ENCODE data around the gene TOR3A. TPM values are rescaled to one million over a fixed set of nuclear protein-coding genes. Genes with fewer than 3 reads are reported as not detected.
"Not testable (repeated sequence)": the region's sequence is repeated elsewhere in the genome, so short reads cannot be mapped to it uniquely, and the experiment has no call there.

The TOR3A gene
- total RNA-seq, 1 experiment from 2014 or later = 27.0 TPM

DNA sequence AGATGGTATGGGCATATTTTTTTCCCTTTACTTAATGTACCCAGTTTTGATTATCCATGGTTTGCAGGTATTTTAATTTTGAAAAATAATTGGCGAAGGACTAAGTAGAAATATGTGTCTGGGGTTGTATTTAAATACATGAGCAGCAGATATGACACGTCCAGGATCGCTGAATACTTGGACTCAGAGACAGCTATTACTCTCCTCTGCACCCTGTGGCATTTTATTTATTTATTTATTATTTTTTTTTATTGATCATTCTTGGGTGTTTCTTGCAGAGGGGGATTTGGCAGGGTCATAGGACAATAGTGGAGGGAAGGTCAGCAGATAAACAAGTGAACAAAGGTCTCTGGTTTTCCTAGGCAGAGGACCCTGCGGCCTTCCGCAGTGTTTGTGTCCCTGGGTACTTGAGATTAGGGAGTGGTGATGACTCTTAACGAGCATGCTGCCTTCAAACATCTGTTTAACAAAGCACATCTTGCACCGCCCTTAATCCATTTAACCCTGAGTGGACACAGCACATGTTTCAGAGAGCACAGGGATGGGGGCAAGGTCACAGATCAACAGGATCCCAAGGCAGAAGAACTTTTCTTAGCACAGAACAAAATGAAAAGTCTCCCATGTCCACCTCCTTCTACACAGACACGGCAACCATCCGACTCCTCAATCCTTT, 42.2 kb upstream of the TOR3A start:
- H3K4me3 ChIP-seq (replicated peaks in 1 of 2; ENCODE audit: low read depth in 1 of 2, low read length in 2 of 2); DNase-seq (ENCODE audit: low read depth, low spot score); H3K9ac ChIP-seq (ENCODE audit: low read length); CTCF ChIA-PET; H3K36me3 ChIP-seq (ENCODE audit: control insufficient read depth in 1 of 2, insufficient read depth in 2 of 2, low read length in 2 of 2); H2AFZ ChIP-seq (ENCODE audit: low read depth, low read length, poor library complexity, severe bottlenecking); H3K9me3 ChIP-seq (ENCODE audit: control insufficient read depth in 1 of 2, insufficient read depth in 1 of 2, low read depth in 1 of 2, low read length in 2 of 2); RAD21 ChIA-PET (ENCODE audit: low non-redundant PET in 1 of 2, low total read pairs in 2 of 2, uncharacterized antibody in 2 of 2, unreplicated experiment in 2 of 2); H4K20me1 ChIP-seq (ENCODE audit: insufficient read depth); H3K9me2 ChIP-seq (ENCODE audit: insufficient read depth); BruUV-seq (replicated peaks); ATAC-seq; H3K27ac ChIP-seq (ENCODE audit: low read depth, low read length); intact Hi-C loops (cut with micrococcal nuclease); H3K4me2 ChIP-seq (ENCODE audit: low read length); POLR2A ChIA-PET; H3K27me3 ChIP-seq (ENCODE audit: insufficient read depth, low read length): not testable (repeated sequence)
- peaks cover 0 to 18% of the 10 kb centered on the region in 2 experiments; a peak in 2 of 4 replicates for H3K4me1 ChIP-seq (ENCODE audit: control insufficient read depth in 1 of 2, insufficient read depth in 2 of 2, low read length in 2 of 2)
- H3K79me2 ChIP-seq (ENCODE audit: insufficient read depth, low read length) = peaks cover 48% of the 10 kb centered on the region

GRCh38 chr1:179040175-179040551, 41.7 kb upstream of the TOR3A start:
- intact Hi-C loops (cut with micrococcal nuclease); H4K20me1 ChIP-seq (ENCODE audit: insufficient read depth): not testable (repeated sequence)

DNA sequence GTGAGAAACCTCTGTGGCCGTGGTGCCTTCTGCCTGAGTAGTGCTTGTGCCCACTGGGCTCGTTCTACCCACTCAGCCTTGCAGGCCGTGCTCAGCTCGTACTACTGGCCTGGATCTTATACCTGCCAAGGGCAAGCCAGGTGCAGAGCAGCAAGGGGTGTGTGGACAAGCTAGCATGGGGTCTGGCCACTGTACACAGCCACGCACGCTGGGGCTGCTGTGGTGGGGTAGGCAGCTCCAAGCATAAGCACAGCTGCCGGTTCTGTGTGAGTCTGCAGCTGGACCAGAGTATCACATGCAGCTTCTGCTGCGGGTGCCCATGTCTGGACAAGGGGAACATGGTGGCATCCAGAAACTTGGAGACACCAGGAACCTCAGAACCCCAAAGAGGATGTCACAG, 39.8 kb upstream of the TOR3A start:
- no peak overlapping the region for H3K4me3 ChIP-seq (replicated peaks in 1 of 2; ENCODE audit: low read depth in 1 of 2, low read length in 2 of 2)
- H2AFZ ChIP-seq (ENCODE audit: low read depth, low read length, poor library complexity, severe bottlenecking) = no peak overlapping the region
- peaks cover 0 to 10% of the 10 kb centered on the region in 2 experiments; a peak in 2 of 4 replicates for H3K4me1 ChIP-seq (ENCODE audit: control insufficient read depth in 1 of 2, insufficient read depth in 2 of 2, low read length in 2 of 2)
- H3K27ac ChIP-seq (ENCODE audit: low read depth, low read length) = no peak overlapping the region
- no peaks in the 10 kb centered on the region for H3K36me3 ChIP-seq (ENCODE audit: control insufficient read depth in 1 of 2, insufficient read depth in 2 of 2, low read length in 2 of 2)
- CTCF ChIA-PET = no interaction called here
- no peak for ATAC-seq
- no TSS peak for BruUV-seq (replicated peaks)
- H3K9ac ChIP-seq (ENCODE audit: low read length) = no peak overlapping the region
- H4K20me1 ChIP-seq (ENCODE audit: insufficient read depth) = no peaks in the 10 kb centered on the region
- peaks cover 26% of the 10 kb centered on the region for H3K79me2 ChIP-seq (ENCODE audit: insufficient read depth, low read length)
- no peaks in the 10 kb centered on the region for H3K9me3 ChIP-seq (ENCODE audit: control insufficient read depth in 1 of 2, insufficient read depth in 1 of 2, low read depth in 1 of 2, low read length in 2 of 2)
- RAD21 ChIA-PET (ENCODE audit: low non-redundant PET in 1 of 2, low total read pairs in 2 of 2, uncharacterized antibody in 2 of 2, unreplicated experiment in 2 of 2) = no interaction called here
- POLR2A ChIA-PET = no interaction called here
- no peaks in the 10 kb centered on the region for H3K27me3 ChIP-seq (ENCODE audit: insufficient read depth, low read length)
- intact Hi-C loops (cut with micrococcal nuclease) = no loop called here
- no peaks in the 10 kb centered on the region for H3K9me2 ChIP-seq (ENCODE audit: insufficient read depth)
- TF ChIP-seq FOSL1 (IDR thresholded peaks at IDR 0.05; ENCODE audit: low read depth) (no peak), EZH2 (IDR thresholded peaks at IDR 0.05) (no peak), JUND (IDR thresholded peaks at IDR 0.05) (no peak)
- DNase-seq (ENCODE audit: low read depth, low spot score) = no peak
- H3K4me2 ChIP-seq (ENCODE audit: low read length) = no peak overlapping the region

More at GRCh38 chr1:179040175-179040551, 41.7 kb upstream of the TOR3A start:
- DNase-seq (ENCODE audit: low read depth, low spot score); H3K27me3 ChIP-seq (ENCODE audit: insufficient read depth, low read length); H3K4me3 ChIP-seq (replicated peaks in 1 of 2; ENCODE audit: low read depth in 1 of 2, low read length in 2 of 2); H2AFZ ChIP-seq (ENCODE audit: low read depth, low read length, poor library complexity, severe bottlenecking); H3K9ac ChIP-seq (ENCODE audit: low read length); RAD21 ChIA-PET (ENCODE audit: low non-redundant PET in 1 of 2, low total read pairs in 2 of 2, uncharacterized antibody in 2 of 2, unreplicated experiment in 2 of 2); ATAC-seq; H3K36me3 ChIP-seq (ENCODE audit: control insufficient read depth in 1 of 2, insufficient read depth in 2 of 2, low read length in 2 of 2); H3K27ac ChIP-seq (ENCODE audit: low read depth, low read length); H3K9me3 ChIP-seq (ENCODE audit: control insufficient read depth in 1 of 2, insufficient read depth in 1 of 2, low read depth in 1 of 2, low read length in 2 of 2); BruUV-seq (replicated peaks); H3K9me2 ChIP-seq (ENCODE audit: insufficient read depth); H3K4me2 ChIP-seq (ENCODE audit: low read length); CTCF ChIA-PET; POLR2A ChIA-PET: not testable (repeated sequence)
- peaks cover 43% of the 10 kb centered on the region for H3K79me2 ChIP-seq (ENCODE audit: insufficient read depth, low read length)
- peaks cover 0 to 18% of the 10 kb centered on the region in 2 experiments; a peak in 2 of 4 replicates for H3K4me1 ChIP-seq (ENCODE audit: control insufficient read depth in 1 of 2, insufficient read depth in 2 of 2, low read length in 2 of 2)

All from HCT116 (cell line).